ENCODE results near the gene FAM163A. TPM values are rescaled to one million over a fixed set of nuclear protein-coding genes. Genes with fewer than 3 reads are reported as not detected.

The FAM163A gene
- total RNA-seq, 2 donors from 2014 or later, result 1.1 TPM; not detected in 1

- TF ChIP-seq POLR2A (IDR thresholded peaks at IDR 0.05), result no peak
- no peak for TF ChIP-seq CTCF (IDR thresholded peaks at IDR 0.05)
- no peak for TF ChIP-seq POLR2AphosphoS5 (IDR thresholded peaks at IDR 0.05)
- H3K27me3 ChIP-seq (replicated peaks; ENCODE audit: insufficient read depth), result peaks cover 3% of the 10 kb centered on the region
- H3K4me3 ChIP-seq, result no peak overlapping the region
- no peak for DNase-seq (ENCODE audit: low spot score)
- H3K27ac ChIP-seq, result no peak overlapping the region
- H3K9me3 ChIP-seq, result no peaks in the 10 kb centered on the region
- no peaks in the 10 kb centered on the region for H3K4me1 ChIP-seq (replicated peaks)
- 25% methylated on average over 8 of the region's 8 CpGs for WGBS
- intact Hi-C loops (cut with DNase I), result no loop called here
- H3K36me3 ChIP-seq, result no peaks in the 10 kb centered on the region
These were observed 18.2 kb downstream of the FAM163A start for GRCh38 chr1:179761296-179761695.

GRCh38 chr1:179761846-179762640 lies 19.0 kb downstream of the FAM163A start:
- no peak for DNase-seq (ENCODE audit: low spot score)
- H3K27me3 ChIP-seq (replicated peaks; ENCODE audit: insufficient read depth), result peaks cover 3% of the 10 kb centered on the region
- intact Hi-C loops (cut with DNase I), result no loop called here
- TF ChIP-seq POLR2AphosphoS5 (IDR thresholded peaks at IDR 0.05), result no peak
- TF ChIP-seq CTCF (IDR thresholded peaks at IDR 0.05), result no peak
- no peak for TF ChIP-seq POLR2A (IDR thresholded peaks at IDR 0.05)
- no peaks in the 10 kb centered on the region for H3K9me3 ChIP-seq
- H3K27ac ChIP-seq, result no peak overlapping the region
- no peaks in the 10 kb centered on the region for H3K4me1 ChIP-seq (replicated peaks)
- H3K36me3 ChIP-seq, result no peaks in the 10 kb centered on the region
- 38% methylated on average over 6 of the region's 6 CpGs for WGBS
- H3K4me3 ChIP-seq, result no peak overlapping the region

- intact Hi-C loops (cut with DNase I), result no loop called here
- WGBS, result 57% methylated on average over 5 of the region's 5 CpGs
- no peaks in the 10 kb centered on the region for H3K9me3 ChIP-seq
- H3K27ac ChIP-seq, result no peak overlapping the region
- no peaks in the 10 kb centered on the region for H3K27me3 ChIP-seq (replicated peaks; ENCODE audit: insufficient read depth)
- TF ChIP-seq POLR2AphosphoS5 (IDR thresholded peaks at IDR 0.05) (no peak), CTCF (IDR thresholded peaks at IDR 0.05) (no peak), POLR2A (IDR thresholded peaks at IDR 0.05) (no peak)
- H3K36me3 ChIP-seq, result no peaks in the 10 kb centered on the region
- no peak for DNase-seq (ENCODE audit: low spot score)
- no peak overlapping the region for H3K4me3 ChIP-seq
- H3K4me1 ChIP-seq (replicated peaks), result no peaks in the 10 kb centered on the region
These were observed 24.1 kb downstream of the FAM163A start for GRCh38 chr1:179767177-179767581.

- H3K27ac ChIP-seq, result no peak overlapping the region
- WGBS, result 88% methylated on average over 2 of the region's 2 CpGs
- TF ChIP-seq CTCF (IDR thresholded peaks at IDR 0.05), result no peak
- TF ChIP-seq POLR2A (IDR thresholded peaks at IDR 0.05), result no peak
- no peak for TF ChIP-seq POLR2AphosphoS5 (IDR thresholded peaks at IDR 0.05)
- no peaks in the 10 kb centered on the region for H3K4me1 ChIP-seq (replicated peaks)
- H3K9me3 ChIP-seq, result no peaks in the 10 kb centered on the region
- intact Hi-C loops (cut with DNase I), result no loop called here
- DNase-seq (ENCODE audit: low spot score), result no peak
- no peak overlapping the region for H3K4me3 ChIP-seq
- H3K36me3 ChIP-seq, result no peaks in the 10 kb centered on the region
- H3K27me3 ChIP-seq (replicated peaks; ENCODE audit: insufficient read depth), result no peaks in the 10 kb centered on the region
These were observed 24.9 kb downstream of the FAM163A start for GRCh38 chr1:179767996-179768395.

All from prostate gland (tissue), 2 donors.